Gastroesophageal sphincter (tissue), 3 donors: ENCODE results near the gene PIK3R2.

Experiments
- CTCF ChIP-seq, 4 experiments: fragments of 200-600 bp in 2 of 4; fragments of 450-650 bp in 2 of 4; sonication (generic) in 1 of 4; IDR thresholded peaks; one replicate each; pipeline ENCODE4 v1.5.1; 2017 to 2019; ENCODE audit warnings: antibody characterized with exemption in 4 of 4, mild to moderate bottlenecking in 2 of 4, moderate library complexity in 2 of 4
- EP300 ChIP-seq: sonication (generic); formaldehyde crosslinking; IDR thresholded peaks from one replicate; pipeline ENCODE4 v1.6.1; 2017; ENCODE audit warnings: antibody characterized with exemption, mild to moderate bottlenecking
- POLR2A ChIP-seq, 2 donors: fragments of 450-650 bp; IDR thresholded peaks; one replicate each; pipeline ENCODE4 v1.6.1; 2017; ENCODE audit warnings: antibody characterized with exemption in 2 of 2, mild to moderate bottlenecking in 2 of 2, moderate library complexity in 1 of 2
- POLR2AphosphoS5 ChIP-seq: sonication (generic); formaldehyde crosslinking; IDR thresholded peaks from one replicate; pipeline ENCODE4 v1.6.1; 2017; ENCODE audit warnings: antibody characterized with exemption

GRCh38 chr19:18153556-18154134, 682 bp downstream of the PIK3R2 start:
- TF ChIP-seq CTCF (IDR thresholded peaks at IDR 0.05) (no peak), POLR2A (IDR thresholded peaks at IDR 0.05) (no peak), EP300 (no peak), POLR2AphosphoS5 (no peak)
